ENCODE measurements around the gene TNFRSF8.

Gene TNFRSF8

GRCh38 chr1:12065872-12066271, 2.8 kb downstream of the TNFRSF8 start:
- DNase-seq = no peak
- peaks cover 40% of the 10 kb centered on the region for H3K4me1 Mint-ChIP-seq
- no peak for TF ChIP-seq CTCF (IDR thresholded peaks at IDR 0.05)
- peaks cover 72% of the 10 kb centered on the region for H3K27me3 Mint-ChIP-seq (ENCODE audit: low read depth, poor library complexity)
- no peak overlapping the region for H3K4me3 Mint-ChIP-seq
- H3K9me3 Mint-ChIP-seq = peaks cover 13% of the 10 kb centered on the region
- H3K27ac Mint-ChIP-seq = no peak overlapping the region
- no peaks in the 10 kb centered on the region for H3K36me3 Mint-ChIP-seq (ENCODE audit: low read depth)

- H3K27me3 Mint-ChIP-seq (ENCODE audit: low read depth, poor library complexity) = peaks cover 49% of the 10 kb centered on the region
These were observed 5.1 kb downstream of the TNFRSF8 start for GRCh38 chr1:12067900-12068821.

GRCh38 chr1:12069623-12070244, 6.6 kb downstream of the TNFRSF8 start:
- Mint-ChIP-seq H3K9me3 (no peaks in the 10 kb centered on the region), H3K27ac (no peak overlapping the region), H3K36me3 (ENCODE audit: low read depth) (no peaks in the 10 kb centered on the region), H3K27me3 (ENCODE audit: low read depth, poor library complexity) (peaks cover 33% of the 10 kb centered on the region), H3K4me3 (no peak overlapping the region), H3K4me1 (peaks cover 30% of the 10 kb centered on the region)
- no peak for DNase-seq
- TF ChIP-seq CTCF (IDR thresholded peaks at IDR 0.05) = no peak

More at GRCh38 chr1:12067900-12068821, 5.1 kb downstream of the TNFRSF8 start:
- no peak overlapping the region for H3K27ac Mint-ChIP-seq
- no peaks in the 10 kb centered on the region for H3K9me3 Mint-ChIP-seq
- peak; percentile 54 for DNase-seq
- peak overlapping the region; percentile 43 for H3K4me3 Mint-ChIP-seq
- H3K4me1 Mint-ChIP-seq = peaks cover 40% of the 10 kb centered on the region
- no peak for TF ChIP-seq CTCF (IDR thresholded peaks at IDR 0.05)
- no peaks in the 10 kb centered on the region for H3K36me3 Mint-ChIP-seq (ENCODE audit: low read depth)

GRCh38 chr1:12071892-12072291, 8.8 kb downstream of the TNFRSF8 start:
- peaks cover 5% of the 10 kb centered on the region for H3K9me3 Mint-ChIP-seq
- no peaks in the 10 kb centered on the region for H3K36me3 Mint-ChIP-seq (ENCODE audit: low read depth)
- peaks cover 14% of the 10 kb centered on the region for H3K27me3 Mint-ChIP-seq (ENCODE audit: low read depth, poor library complexity)
- no peak for TF ChIP-seq CTCF (IDR thresholded peaks at IDR 0.05)
- H3K4me1 Mint-ChIP-seq = peaks cover 37% of the 10 kb centered on the region
- H3K4me3 Mint-ChIP-seq = no peak overlapping the region
- no peak overlapping the region for H3K27ac Mint-ChIP-seq
- DNase-seq = no peak

GRCh38 chr1:12072741-12073140, 9.6 kb downstream of the TNFRSF8 start:
- Mint-ChIP-seq H3K4me3 (no peak overlapping the region), H3K36me3 (ENCODE audit: low read depth) (no peaks in the 10 kb centered on the region), H3K4me1 (peaks cover 28% of the 10 kb centered on the region), H3K27me3 (ENCODE audit: low read depth, poor library complexity) (peaks cover 14% of the 10 kb centered on the region), H3K27ac (no peak overlapping the region), H3K9me3 (peaks cover 12% of the 10 kb centered on the region)
- TF ChIP-seq CTCF (IDR thresholded peaks at IDR 0.05) = no peak
- DNase-seq = no peak
